ENCODE measurements around the gene ARMCX5. TPM values are rescaled to one million over a fixed set of nuclear protein-coding genes. Genes with fewer than 3 reads are reported as not detected.

Gene ARMCX5
- total and polyA plus RNA-seq, 2 donors (not counting 1 experiment from before 2014, with no cell fraction given): 12.4 TPM

- Histone ChIP-seq H3K79me2 (ENCODE audit: control insufficient read depth, insufficient read depth, low read length) (no peaks in the 10 kb centered on the region), H3K4me3 (ENCODE audit: control extremely low read depth in 1 of 5, extremely low read depth in 1 of 5, insufficient read depth in 1 of 5, low read depth in 2 of 5, low read length in 4 of 5) (no peak overlapping the region), H2AFZ (ENCODE audit: insufficient read depth, low read depth, low read length, poor library complexity, severe bottlenecking) (no peak overlapping the region), H3K4me2 (replicated peaks; ENCODE audit: low read depth, low read length, poor library complexity, severe bottlenecking) (no peak overlapping the region), H3K36me3 (replicated peaks in 1 of 2; ENCODE audit: control extremely low read depth in 1 of 2, control insufficient read depth in 1 of 2, extremely low read depth in 1 of 2, insufficient read depth in 2 of 2, low read length in 1 of 2) (no peaks in the 10 kb centered on the region), H3K4me1 (ENCODE audit: control insufficient read depth in 2 of 2, insufficient read depth in 2 of 2, low read length in 2 of 2) (no peaks in the 10 kb centered on the region), H3K27me3 (replicated peaks in 1 of 4; ENCODE audit: control extremely low read depth in 1 of 4, control insufficient read depth in 3 of 4, insufficient read depth in 4 of 4, low read length in 3 of 4) (no peaks in the 10 kb centered on the region), H3K27ac (ENCODE audit: low read length in 2 of 2) (no peak overlapping the region), H4K20me1 (ENCODE audit: control insufficient read depth, insufficient read depth, low read length, poor library complexity, severe bottlenecking) (no peaks in the 10 kb centered on the region), H3K9me3 (ENCODE audit: control extremely low read depth in 1 of 3, control insufficient read depth in 2 of 3, insufficient read depth in 1 of 3, low read length in 2 of 3) (no peaks in the 10 kb centered on the region), H3K9ac (ENCODE audit: low read length) (no peak overlapping the region)
- H3K27ac Mint-ChIP-seq: no peak overlapping the region
- intact Hi-C loops (cut with micrococcal nuclease): no loop called here
- TF ChIP-seq CTCF (IDR thresholded peaks at IDR 0.05) (no peak), EZH2 (IDR thresholded peaks at IDR 0.05; ENCODE audit: borderline replicate concordance, insufficient read depth, low read depth, low read length, poor library complexity, severe bottlenecking) (no peak)
- no CpG with 5 or more reads among the region's 1 CpG for WGBS (ENCODE audit: insufficient coverage)
- POLR2A ChIA-PET: no interaction called here
- H3K27me3 Mint-ChIP-seq: no peaks in the 10 kb centered on the region
- peaks cover 26% of the 10 kb centered on the region for H3K4me1 Mint-ChIP-seq
- DNase-seq (no peak), ATAC-seq (ENCODE audit: low read depth) (no peak)
- H3K4me3 Mint-ChIP-seq: no peak overlapping the region
- H3K9me3 Mint-ChIP-seq (ENCODE audit: insufficient read depth): no peaks in the 10 kb centered on the region
- CTCF ChIA-PET: no interaction called here
Observed at GRCh38 chrX:102606115-102606514, 6.8 kb downstream of the ARMCX5 start.

DNA sequence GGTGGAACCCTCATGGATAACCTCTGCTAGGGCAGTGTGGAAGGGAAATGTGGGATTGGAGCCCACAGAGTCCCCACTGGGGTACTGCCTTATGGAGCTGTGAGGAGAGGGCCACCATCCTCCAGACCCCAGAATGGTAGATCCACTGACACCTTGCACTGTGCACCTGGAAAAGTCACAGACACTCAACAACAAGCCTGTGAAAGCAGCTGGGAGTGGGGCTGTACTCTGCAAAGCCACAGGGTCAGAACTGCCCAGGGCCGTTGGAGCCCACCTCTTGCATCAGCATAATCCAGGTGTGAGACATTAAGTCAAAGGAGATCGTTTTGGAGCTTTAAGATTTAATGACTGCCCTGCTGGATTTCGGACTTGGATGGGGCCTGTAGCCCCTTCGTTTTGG lies 11.6 kb downstream of the ARMCX5 start:
- Histone ChIP-seq H3K27ac (ENCODE audit: low read length in 2 of 2) (no peak overlapping the region), H3K27me3 (replicated peaks in 1 of 4; ENCODE audit: control extremely low read depth in 1 of 4, control insufficient read depth in 3 of 4, insufficient read depth in 4 of 4, low read length in 3 of 4) (no peaks in the 10 kb centered on the region), H2AFZ (ENCODE audit: insufficient read depth, low read depth, low read length, poor library complexity, severe bottlenecking) (no peak overlapping the region), H3K9ac (ENCODE audit: low read length) (no peak overlapping the region), H3K9me3 (ENCODE audit: control extremely low read depth in 1 of 3, control insufficient read depth in 2 of 3, insufficient read depth in 1 of 3, low read length in 2 of 3) (no peaks in the 10 kb centered on the region), H4K20me1 (ENCODE audit: control insufficient read depth, insufficient read depth, low read length, poor library complexity, severe bottlenecking) (no peaks in the 10 kb centered on the region), H3K4me1 (ENCODE audit: control insufficient read depth in 2 of 2, insufficient read depth in 2 of 2, low read length in 2 of 2) (no peaks in the 10 kb centered on the region), H3K36me3 (replicated peaks in 1 of 2; ENCODE audit: control extremely low read depth in 1 of 2, control insufficient read depth in 1 of 2, extremely low read depth in 1 of 2, insufficient read depth in 2 of 2, low read length in 1 of 2) (peaks cover 0 to 2% of the 10 kb centered on the region in 2 experiments), H3K79me2 (ENCODE audit: control insufficient read depth, insufficient read depth, low read length) (no peaks in the 10 kb centered on the region), H3K4me3 (ENCODE audit: control extremely low read depth in 1 of 5, extremely low read depth in 1 of 5, insufficient read depth in 1 of 5, low read depth in 2 of 5, low read length in 4 of 5) (no peak overlapping the region), H3K4me2 (replicated peaks; ENCODE audit: low read depth, low read length, poor library complexity, severe bottlenecking) (no peak overlapping the region)
- no CpG with 5 or more reads among the region's 4 CpGs for whole genome bisulfite sequencing (ENCODE audit: insufficient coverage)
- ATAC-seq (ENCODE audit: low read depth): no peak
- peaks cover 12% of the 10 kb centered on the region for H3K4me1 Mint-ChIP-seq
- intact Hi-C loops (cut with micrococcal nuclease): no loop called here
- no peak overlapping the region for H3K4me3 Mint-ChIP-seq
- H3K27me3 Mint-ChIP-seq: no peaks in the 10 kb centered on the region
- CTCF ChIA-PET: no interaction called here
- DNase-seq: no peak
- no peaks in the 10 kb centered on the region for H3K9me3 Mint-ChIP-seq (ENCODE audit: insufficient read depth)
- POLR2A ChIA-PET: no interaction called here
- TF ChIP-seq CTCF (IDR thresholded peaks at IDR 0.05) (no peak), EZH2 (IDR thresholded peaks at IDR 0.05; ENCODE audit: borderline replicate concordance, insufficient read depth, low read depth, low read length, poor library complexity, severe bottlenecking) (no peak)
- no peak overlapping the region for H3K27ac Mint-ChIP-seq

Measured in B cell (primary cell).